K562 (cell line): ENCODE measurements around the gene GNL3. TPM values are rescaled to one million over a fixed set of nuclear protein-coding genes. Genes with fewer than 3 reads are reported as not detected.

Experiments
- ARHGAP35 ChIP-seq: fragments of 450-650 bp; IDR thresholded peaks from 2 replicates; pipeline ENCODE4 v1.6.1; 2018; ENCODE audit not compliant: partially characterized antibody
- ETV6 ChIP-seq, 3 experiments: fragments of 150-350 bp in 1 of 3; sonication (generic) in 1 of 3; formaldehyde crosslinking in 1 of 3; IDR thresholded peaks; 2 replicates each; pipeline versions ENCODE4 v1.6.1 to v1.8.0; 2014 to 2022; ENCODE audit warnings: borderline replicate concordance in 2 of 3, low read depth in 2 of 3, antibody characterized with exemption in 1 of 3, low read length in 1 of 3, mild to moderate bottlenecking in 1 of 3, missing genetic modification reagents in 1 of 3
- FIP1L1 ChIP-seq: fragments of 200-400 bp; formaldehyde crosslinking; IDR thresholded peaks from 2 replicates; pipeline ENCODE4 v1.6.1; 2018; ENCODE audit warnings: mild to moderate bottlenecking, low read depth, low read length; ENCODE audit not compliant: poor library complexity, severe bottlenecking
- GABPB2 ChIP-seq: fragments of 250-450 bp; sonication (Bioruptor Pico); conservative IDR thresholded peaks from 2 replicates; pipeline ENCODE4 v1.5.1; 2021; ENCODE audit warnings: mild to moderate bottlenecking
- GTF2F1 ChIP-seq: IDR thresholded peaks from 2 replicates; pipeline ENCODE4 v1.6.1; 2011; ENCODE audit warnings: low read depth, low read length, improper control_type of control experiment
- HDAC2 ChIP-seq: fragments of 450-650 bp; IDR thresholded peaks from 2 replicates; pipeline ENCODE4 v1.6.1; 2016; ENCODE audit warnings: mild to moderate bottlenecking
- JUND ChIP-seq, 2 experiments: IDR thresholded peaks; 2 replicates in 1 of 2; 3 replicates in 1 of 2; pipeline ENCODE4 v1.6.1; 2011; ENCODE audit warnings: borderline replicate concordance in 2 of 2, low read depth in 2 of 2, low read length in 2 of 2, improper control_type of control experiment in 1 of 2, missing biosample characterization in 1 of 2, missing genetic modification characterization in 1 of 2, missing genetic modification reagents in 1 of 2
- KDM1A ChIP-seq, 2 experiments: fragments of 450-650 bp; IDR thresholded peaks; 2 replicates each; pipeline ENCODE4 v1.6.1; 2016; ENCODE audit warnings: mild to moderate bottlenecking in 2 of 2
- MNT ChIP-seq, 2 experiments: fragments of 450-650 bp; conservative IDR thresholded peaks; 2 replicates each; pipeline ENCODE4 v1.6.1; 2017; ENCODE audit warnings: mild to moderate bottlenecking in 2 of 2, moderate library complexity in 2 of 2
- MTA3 ChIP-seq: fragments of 450-650 bp; formaldehyde crosslinking; IDR thresholded peaks from 2 replicates; pipeline ENCODE4 v1.6.1; 2017; ENCODE audit warnings: mild to moderate bottlenecking, borderline replicate concordance
- MYC ChIP-seq, 2 experiments: fragments of 250-450 bp in 1 of 2; sonication (Bioruptor Pico) in 1 of 2; IDR thresholded peaks; 2 replicates each; pipeline versions ENCODE4 v1.5.1 to v1.6.1; 2012 to 2021; ENCODE audit warnings: low read depth in 2 of 2, borderline replicate concordance in 1 of 2, improper control_type of control experiment in 1 of 2, low read length in 1 of 2, mild to moderate bottlenecking in 1 of 2, moderate library complexity in 1 of 2
- NFATC3 ChIP-seq: fragments of 450-650 bp; IDR thresholded peaks from 2 replicates; pipeline ENCODE4 v1.6.1; 2017; ENCODE audit warnings: mild to moderate bottlenecking
- NFE2 ChIP-seq: IDR thresholded peaks from 2 replicates; pipeline ENCODE4 v1.6.1; 2014; ENCODE audit warnings: antibody characterized with exemption, low read depth
- POLR2AphosphoS5 ChIP-seq: IDR thresholded peaks from 2 replicates; pipeline ENCODE4 v1.6.1; 2011; ENCODE audit warnings: mild to moderate bottlenecking, low read depth, low read length, moderate library complexity; ENCODE audit not compliant: control insufficient read depth, insufficient read depth
- RFX7 ChIP-seq: fragments of 250-450 bp; sonication (Bioruptor Pico); IDR thresholded peaks from 2 replicates; pipeline ENCODE4 v1.5.1; 2021; ENCODE audit warnings: mild to moderate bottlenecking
- SIN3B ChIP-seq: fragments of 450-650 bp; IDR thresholded peaks from 2 replicates; pipeline ENCODE4 v1.6.1; 2017; ENCODE audit warnings: low read depth, mild to moderate bottlenecking, moderate library complexity
- SMARCE1 ChIP-seq: fragments of 450-650 bp; IDR thresholded peaks from 2 replicates; pipeline ENCODE4 v1.7.1; 2016; ENCODE audit warnings: mild to moderate bottlenecking
- SMC3 ChIP-seq: conservative IDR thresholded peaks from 2 replicates; pipeline ENCODE4 v1.6.1; 2011; ENCODE audit warnings: low read depth, low read length, improper control_type of control experiment; ENCODE audit not compliant: insufficient read depth
- WHSC1 ChIP-seq: IDR thresholded peaks from one replicate; pipeline ENCODE4 v1.6.1; 2012; ENCODE audit warnings: low read length, control low read depth, inconsistent platforms
- ZFPM2 ChIP-seq: fragments of 250-450 bp; sonication (Bioruptor Pico); IDR thresholded peaks from 2 replicates; pipeline ENCODE4 v1.5.1; 2022; ENCODE audit warnings: mild to moderate bottlenecking
- ZNF23 ChIP-seq: fragments of 250-450 bp; sonication (Bioruptor Pico); IDR thresholded peaks from 2 replicates; pipeline ENCODE4 v1.4.0; 2020; ENCODE audit warnings: mild to moderate bottlenecking
- ZNF592 ChIP-seq: fragments of 450-650 bp; IDR thresholded peaks from 2 replicates; pipeline ENCODE4 v1.6.1; 2017; ENCODE audit warnings: antibody characterized with exemption, mild to moderate bottlenecking
- ZNF717 ChIP-seq: fragments of 250-450 bp; sonication (Bioruptor Pico); IDR thresholded peaks from 2 replicates; pipeline ENCODE4 v1.5.0; 2021
- ZNF79 ChIP-seq: fragments of 250-450 bp; sonication (Bioruptor Pico); IDR thresholded peaks from 2 replicates; pipeline ENCODE4 v1.4.0; 2020; ENCODE audit warnings: low read depth, mild to moderate bottlenecking, moderate library complexity
- polyA plus RNA-seq, 8 experiments: library from polyadenylated mRNA; depleted of rRNA in 4 of 8; stranded (reverse) in 5 of 8; unstranded in 3 of 8; fragments of >200 nt; fragmentation: Nextera tagmentation in 2 of 8; fragmentation: Illumina TruSeq in 1 of 8; extraction: Ambion mirVana in 2 of 8; extraction: Trizol in 1 of 8; gene quantifications; 2 replicates each; pipeline versions ENCODE4 v1.2.1 to v1.2.3, GENCODE V29; 2011 to 2014; ENCODE audit warnings: inconsistent platforms in 1 of 8, missing spikeins in 1 of 8
- total RNA-seq, 7 experiments: library from RNA; depleted of rRNA in 6 of 7; stranded (reverse); fragments of >200 nt in 6 of 7; fragmentation: Illumina TruSeq in 2 of 7; extraction: Trizol in 2 of 7; gene quantifications; 2 replicates each; pipeline versions ENCODE4 v1.2.1 to v1.2.3, GENCODE V29; 2011 to 2021; ENCODE audit warnings: low replicate concordance in 1 of 7

The GNL3 gene
- total and polyA plus RNA-seq, 9 of the 15 experiments (the other 6 are each of a cell fraction or from before 2014, with no cell fraction given) = 132 to 313 (median 220) TPM

GRCh38 chr3:52682016-52682415, 3.8 kb upstream of the GNL3 start (continued):
- TF ChIP-seq MYC (IDR thresholded peaks at IDR 0.05; ENCODE audit: low read depth, low read length) (peak; percentile 54), MYC (CRISPR knock-in tag; IDR thresholded peaks at IDR 0.05; ENCODE audit: borderline replicate concordance, low read depth) (no peak), MNT (conservative IDR thresholded peaks at IDR 0.05) (peak; percentile 36 to 57; a peak in 3 of 4 replicates), NFE2 (no peak), MTA3 (0 out of 2 replicates have a peak, but pooled peaks have one; percentile 30), KDM1A (IDR thresholded peaks at IDR 0.05) (peak in 1 of 2 experiments; percentile 47; a peak in 2 of 4 replicates), GABPB2 (CRISPR knock-in tag) (no peak), FIP1L1 (no peak), ZNF23 (no peak), ZNF79 (CRISPR knock-in tag) (no peak), RFX7 (CRISPR knock-in tag) (no peak), POLR2AphosphoS5 (no peak), ZNF592 (0 out of 2 replicates have a peak, but pooled peaks have one; percentile 28), ZFPM2 (CRISPR knock-in tag) (no peak), HDAC2 (no peak), SMARCE1 (0 out of 2 replicates have a peak, but pooled peaks have one; percentile 27), JUND (IDR thresholded peaks at IDR 0.05; ENCODE audit: borderline replicate concordance, low read depth, low read length) (peak; percentile 37; the same call in 1 of the 2 replicates), JUND (tag; IDR thresholded peaks at IDR 0.05; ENCODE audit: borderline replicate concordance, low read depth, low read length) (no peak; the same call in 2 of the 3 replicates), SIN3B (no peak), ETV6 (IDR thresholded peaks at IDR 0.05; ENCODE audit: borderline replicate concordance in 1 of 2, low read depth in 2 of 2, low read length in 1 of 2) (no peak), ETV6 (CRISPR knock-in tag; IDR thresholded peaks at IDR 0.05; ENCODE audit: borderline replicate concordance) (no peak), SMC3 (peak; percentile 34; the same call in 1 of the 2 replicates), NFATC3 (no peak), ARHGAP35 (no peak), GTF2F1 (no peak), WHSC1 (no peak), ZNF717 (CRISPR knock-in tag) (no peak)
